Daoy (cell line): ENCODE data around the gene PHLPP1. TPM values are rescaled to one million over a fixed set of nuclear protein-coding genes. Genes with fewer than 3 reads are reported as not detected.
"Not testable (repeated sequence)": the region's sequence is repeated elsewhere in the genome, so short reads cannot be mapped to it uniquely, and the experiment has no call there.

ENCODE experiments used
- DNase-seq: peaks from one replicate; pipeline ENCODE4 v3.0.0-alpha.2; 2015; ENCODE audit warnings: low read depth
- total RNA-seq: library from RNA; depleted of rRNA; stranded (reverse); fragments of >200 nt; shearing (Covaris generic); gene quantifications from 2 replicates; pipeline ENCODE4 v1.2.3, GENCODE V29; 2014

The PHLPP1 gene
- total RNA-seq, 1 experiment from 2014 or later = 2.5 TPM

GRCh38 chr18:62880673-62881364 is 165.5 kb downstream of the PHLPP1 start:
- no peak for DNase-seq

GRCh38 chr18:62881509-62882016 is 166.2 kb downstream of the PHLPP1 start:
- peak; percentile 87 for DNase-seq

GRCh38 chr18:62883937-62884735 is 168.8 kb downstream of the PHLPP1 start:
- no peak for DNase-seq

GRCh38 chr18:62885804-62886203 is 170.5 kb downstream of the PHLPP1 start:
- DNase-seq = no peak

GRCh38 chr18:62894681-62895390 is 179.5 kb downstream of the PHLPP1 start:
- no peak for DNase-seq

- DNase-seq = peak; percentile 20
These were observed 181.8 kb downstream of the PHLPP1 start for GRCh38 chr18:62897153-62897552.

- DNase-seq = no peak
These were observed 183.0 kb downstream of the PHLPP1 start for GRCh38 chr18:62898359-62898758.

GRCh38 chr18:62899534-62899933 is 184.2 kb downstream of the PHLPP1 start:
- DNase-seq = no peak

GRCh38 chr18:62900132-62900883 is 185.0 kb downstream of the PHLPP1 start:
- no peak for DNase-seq

- DNase-seq = no peak
These were observed 187.4 kb downstream of the PHLPP1 start for GRCh38 chr18:62902776-62903175.

- DNase-seq = no peak
These were observed 189.3 kb downstream of the PHLPP1 start for GRCh38 chr18:62904396-62905285.

- DNase-seq = no peak
These were observed 197.5 kb downstream of the PHLPP1 start for GRCh38 chr18:62912885-62913284.

- DNase-seq = not testable (repeated sequence)
These were observed 198.5 kb downstream of the PHLPP1 start for GRCh38 chr18:62913824-62914223.

- DNase-seq = no peak
These were observed 199.6 kb downstream of the PHLPP1 start for GRCh38 chr18:62914871-62915392.

- no peak for DNase-seq
These were observed 203.0 kb downstream of the PHLPP1 start for GRCh38 chr18:62918361-62918760.

GRCh38 chr18:62919109-62919838 is 203.9 kb downstream of the PHLPP1 start:
- no peak for DNase-seq

GRCh38 chr18:62925031-62925688 is 209.8 kb downstream of the PHLPP1 start:
- no peak for DNase-seq

GRCh38 chr18:62928326-62928725 is 213.0 kb downstream of the PHLPP1 start:
- no peak for DNase-seq

GRCh38 chr18:62933261-62933887 is 218.0 kb downstream of the PHLPP1 start:
- no peak for DNase-seq
